ENCODE measurements around the gene PRICKLE4. TPM values are rescaled to one million over a fixed set of nuclear protein-coding genes. Genes with fewer than 3 reads are reported as not detected.

Gene PRICKLE4
- total RNA-seq, 2 experiments from 2014 or later, result 1.8 to 2.6 TPM

- no TSS peak for BruUV-seq (replicated peaks)
- no peak overlapping the region for H3K4me2 ChIP-seq (ENCODE audit: low read length)
- no peaks in the 10 kb centered on the region for H3K9me2 ChIP-seq (ENCODE audit: insufficient read depth, low read length)
- H2AFZ ChIP-seq (ENCODE audit: low read length), result no peak overlapping the region
- intact Hi-C loops (cut with micrococcal nuclease; ENCODE audit: unreplicated experiment), result no loop called here
- TF ChIP-seq EZH2phosphoT487 (IDR thresholded peaks at IDR 0.05; ENCODE audit: borderline replicate concordance, low read depth, low read length), result no peak
- no peak for TF ChIP-seq CTCF (conservative IDR thresholded peaks at IDR 0.05; ENCODE audit: low read length)
- no peaks in the 10 kb centered on the region for H3K4me1 ChIP-seq (ENCODE audit: insufficient read depth, low read length, poor library complexity, severe bottlenecking)
- H4K20me1 ChIP-seq (ENCODE audit: insufficient read depth, low read length), result no peaks in the 10 kb centered on the region
- H3K79me2 ChIP-seq (ENCODE audit: insufficient read depth, low read depth, low read length), result no peaks in the 10 kb centered on the region
- ChIA-PET POLR2A (interaction anchor here (0.6 to 0.8 kb wide), 3 partner anchors 9 to 217 kb away, joined by 3 to 5 read pairs (median 3); no protein-coding TSS in a partner anchor), CTCF (ENCODE audit: unreplicated experiment) (no interaction called here)
- no peaks in the 10 kb centered on the region for H3K9me3 ChIP-seq (ENCODE audit: low read length)
- H3K36me3 ChIP-seq (ENCODE audit: insufficient read depth, low read length), result peaks cover 13% of the 10 kb centered on the region; the same call in 1 of the 2 replicates
- DNase-seq (ENCODE audit: low spot score), result no peak
- no peak overlapping the region for H3K27ac ChIP-seq (ENCODE audit: low read depth, low read length, poor library complexity, severe bottlenecking)
- H3K4me3 ChIP-seq (ENCODE audit: low read depth, low read length, poor library complexity, severe bottlenecking), result no peak overlapping the region
Measured at GRCh38 chr6:41836022-41836659, 55.6 kb downstream of the PRICKLE4 start.

- intact Hi-C loops (cut with micrococcal nuclease; ENCODE audit: unreplicated experiment), result no loop called here
- TF ChIP-seq EZH2phosphoT487 (IDR thresholded peaks at IDR 0.05; ENCODE audit: borderline replicate concordance, low read depth, low read length) (no peak), CTCF (conservative IDR thresholded peaks at IDR 0.05; ENCODE audit: low read length) (no peak)
- CTCF ChIA-PET (ENCODE audit: unreplicated experiment), result no interaction called here
Measured at GRCh38 chr6:41836660-41837052, 56.1 kb downstream of the PRICKLE4 start.

More at GRCh38 chr6:41836660-41837052, 56.1 kb downstream of the PRICKLE4 start:
- POLR2A ChIA-PET, result no interaction called here
- BruUV-seq (replicated peaks), result no TSS peak
- no peaks in the 10 kb centered on the region for H4K20me1 ChIP-seq (ENCODE audit: insufficient read depth, low read length)
- H3K4me1 ChIP-seq (ENCODE audit: insufficient read depth, low read length, poor library complexity, severe bottlenecking), result no peaks in the 10 kb centered on the region
- peaks cover 13% of the 10 kb centered on the region; the same call in 1 of the 2 replicates for H3K36me3 ChIP-seq (ENCODE audit: insufficient read depth, low read length)
- H2AFZ ChIP-seq (ENCODE audit: low read length), result no peak overlapping the region
- H3K9me3 ChIP-seq (ENCODE audit: low read length), result no peaks in the 10 kb centered on the region
- H3K4me3 ChIP-seq (ENCODE audit: low read depth, low read length, poor library complexity, severe bottlenecking), result no peak overlapping the region
- no peak for DNase-seq (ENCODE audit: low spot score)
- no peaks in the 10 kb centered on the region for H3K9me2 ChIP-seq (ENCODE audit: insufficient read depth, low read length)
- H3K4me2 ChIP-seq (ENCODE audit: low read length), result no peak overlapping the region
- no peaks in the 10 kb centered on the region for H3K79me2 ChIP-seq (ENCODE audit: insufficient read depth, low read depth, low read length)
- no peak overlapping the region for H3K27ac ChIP-seq (ENCODE audit: low read depth, low read length, poor library complexity, severe bottlenecking)

Small RNA genes lying within 50 kb of the gene (small RNA-seq; reads per million reads assigned to genes)
- gene AL365205.2, result not detected
- not detected for gene AL365205.3
- not detected for gene RF00393

Other genes with a start within 250 kb of the PRICKLE4 start
- 5.1 and 6.3 TPM in 2 replicates for gene FOXP4, start 234.4 kb upstream of the PRICKLE4 start, total RNA-seq (2014; rRNA removed; shearing (Covaris generic))
- 26.3 and 26.7 TPM in 2 replicates for gene FOXP4, start 234.4 kb upstream of the PRICKLE4 start, total RNA-seq (2022)
- gene MDFI, start 142.3 kb upstream of the PRICKLE4 start, total RNA-seq (2014; rRNA removed; shearing (Covaris generic)), result not detected in 2 replicates
- gene MDFI, start 142.3 kb upstream of the PRICKLE4 start, total RNA-seq (2022), result not detected in 2 replicates
- 25.3 and 36.8 TPM in 2 replicates for gene TFEB, start 45.2 kb upstream of the PRICKLE4 start, total RNA-seq (2014; rRNA removed; shearing (Covaris generic))
- gene TFEB, start 45.2 kb upstream of the PRICKLE4 start, total RNA-seq (2022), result 48.6 and 60.0 TPM in 2 replicates
- gene PGC, start 33.4 kb upstream of the PRICKLE4 start, total RNA-seq (2014; rRNA removed; shearing (Covaris generic)), result not detected in 2 replicates
- gene PGC, start 33.4 kb upstream of the PRICKLE4 start, total RNA-seq (2022), result not detected in 2 replicates
- 5.6 and 8.2 TPM in 2 replicates for gene FRS3, start 882 bp upstream of the PRICKLE4 start, total RNA-seq (2014; rRNA removed; shearing (Covaris generic))
- 7.9 and 8.7 TPM in 2 replicates for gene FRS3, start 882 bp upstream of the PRICKLE4 start, total RNA-seq (2022)
- gene TOMM6, start 6.9 kb downstream of the PRICKLE4 start, total RNA-seq (2014; rRNA removed; shearing (Covaris generic)), result 84.9 and 131 TPM in 2 replicates
- 213 and 277 TPM in 2 replicates for gene TOMM6, start 6.9 kb downstream of the PRICKLE4 start, total RNA-seq (2022)
- gene USP49, start 114.6 kb downstream of the PRICKLE4 start, total RNA-seq (2014; rRNA removed; shearing (Covaris generic)), result 7.4 and 9.0 TPM in 2 replicates
- 17.8 and 21.4 TPM in 2 replicates for gene USP49, start 114.6 kb downstream of the PRICKLE4 start, total RNA-seq (2022)
- gene MED20, start 140.4 kb downstream of the PRICKLE4 start, total RNA-seq (2014; rRNA removed; shearing (Covaris generic)), result 27.7 and 30.7 TPM in 2 replicates
- 33.2 and 35.2 TPM in 2 replicates for gene MED20, start 140.4 kb downstream of the PRICKLE4 start, total RNA-seq (2022)
- gene BYSL, start 140.7 kb downstream of the PRICKLE4 start, total RNA-seq (2014; rRNA removed; shearing (Covaris generic)), result 36.1 and 41.9 TPM in 2 replicates
- gene BYSL, start 140.7 kb downstream of the PRICKLE4 start, total RNA-seq (2022), result 43.7 and 54.5 TPM in 2 replicates
- gene CCND3, start 161.0 kb downstream of the PRICKLE4 start, total RNA-seq (2014; rRNA removed; shearing (Covaris generic)), result 229 and 319 TPM in 2 replicates
- 244 and 303 TPM in 2 replicates for gene CCND3, start 161.0 kb downstream of the PRICKLE4 start, total RNA-seq (2022)

Measured in OCI-LY7 (cell line).